Prostate gland (tissue), 2 donors: Measurements from ENCODE around the gene C1orf167. TPM values are rescaled to one million over a fixed set of nuclear protein-coding genes. Genes with fewer than 3 reads are reported as not detected.

ENCODE experiments used
- DNase-seq: peaks from one replicate; pipeline ENCODE4 v3.0.0-alpha.2; 2019; ENCODE audit warnings: low spot score
- H3K27ac ChIP-seq, 2 donors: fragments of 200-600 bp; sonication (generic); 2 replicates each; pipeline ENCODE4 v1.5.1; 2017 to 2019
- H3K27me3 ChIP-seq: fragments of 200-600 bp; sonication (generic); replicated peaks from 2 replicates; pipeline ENCODE4 v1.5.1; 2019; ENCODE audit not compliant: insufficient read depth
- H3K36me3 ChIP-seq, 2 donors: fragments of 200-600 bp; sonication (generic); 1 replicate in 1 of 2; 2 replicates in 1 of 2; pipeline versions ENCODE4 v1.5.1 to v1.8.1; 2017 to 2019
- H3K4me1 ChIP-seq: fragments of 200-600 bp; sonication (generic); replicated peaks from 2 replicates; pipeline ENCODE4 v1.5.1; 2019
- H3K4me3 ChIP-seq, 2 donors: fragments of 200-600 bp; sonication (generic); 2 replicates each; pipeline ENCODE4 v1.5.1; 2017 to 2019
- H3K9me3 ChIP-seq: fragments of 200-600 bp; sonication (generic); 2 replicates; pipeline ENCODE4 v1.5.1; 2017
- CTCF ChIP-seq, 4 experiments: fragments of 200-600 bp in 2 of 4; fragments of 450-650 bp in 2 of 4; sonication (generic) in 2 of 4; IDR thresholded peaks; 1 replicate in 3 of 4; 2 replicates in 1 of 4; pipeline ENCODE4 v1.5.1; 2016 to 2019; ENCODE audit warnings: antibody characterized with exemption in 4 of 4, mild to moderate bottlenecking in 2 of 4, moderate library complexity in 2 of 4
- POLR2A ChIP-seq: fragments of 450-650 bp; IDR thresholded peaks from one replicate; pipeline ENCODE4 v1.6.1; 2016; ENCODE audit warnings: antibody characterized with exemption, mild to moderate bottlenecking
- POLR2AphosphoS5 ChIP-seq: sonication (generic); formaldehyde crosslinking; IDR thresholded peaks from one replicate; pipeline ENCODE4 v1.6.1; 2017; ENCODE audit warnings: antibody characterized with exemption
- WGBS: methylation state at CpG from one replicate; pipeline ENCODE4 v1.1.5; 2018; 5-methylcytosine and 5-hydroxymethylcytosine counted together
- intact Hi-C: fragments of 100-400 bp; cut with DNase I; formaldehyde crosslinking; loops from one replicate; pipeline ENCODE4 v1.14.2; 2022
- total RNA-seq, 2 donors: library from RNA; depleted of rRNA; stranded (reverse); fragments of >200 nt; gene quantifications; one replicate each; pipeline ENCODE4 v1.1.0, GENCODE V29; 2016

The C1orf167 gene
- total RNA-seq, 2 donors from 2014 or later: 10.0 TPM; not detected in 1

- 7% methylated on average over 15 of the region's 15 CpGs for WGBS
These were observed 25.0 kb upstream of the C1orf167 start for GRCh38 chr1:11736746-11737639.

GRCh38 chr1:11738096-11738495 is 23.9 kb upstream of the C1orf167 start:
- Histone ChIP-seq H3K27me3 (no peaks in the 10 kb centered on the region), H3K27ac (peak overlapping the region in 1 of 2 donors; percentile 95), H3K4me1 (peaks cover 26% of the 10 kb centered on the region), H3K36me3 (no peaks in the 10 kb centered on the region), H3K4me3 (no peak overlapping the region), H3K9me3 (no peaks in the 10 kb centered on the region)
- intact Hi-C loops: loop anchor here (5.0 kb wide), 3 partner anchors 49 to 64 kb away; partner anchors contain the start of gene MAD2L2
- TF ChIP-seq POLR2AphosphoS5 (no peak), POLR2A (no peak), CTCF (IDR thresholded peaks at IDR 0.05) (no peak)
- 76% methylated on average over 2 of the region's 2 CpGs for WGBS
- DNase-seq: no peak

More at GRCh38 chr1:11736746-11737639, 25.0 kb upstream of the C1orf167 start:
- no peaks in the 10 kb centered on the region for H3K9me3 ChIP-seq
- H3K4me3 ChIP-seq: peak overlapping the region; percentile 68 to 72
- TF ChIP-seq POLR2A: peak; percentile 49
- TF ChIP-seq CTCF (IDR thresholded peaks at IDR 0.05): no peak
- peak; percentile 82 for TF ChIP-seq POLR2AphosphoS5
- intact Hi-C loops: loop anchor here (5.0 kb wide), 3 partner anchors 50 to 65 kb away; partner anchors contain the start of gene MAD2L2
- DNase-seq: peak; percentile 78
- H3K27ac ChIP-seq: peak overlapping the region; percentile 94 to 95
- H3K27me3 ChIP-seq: no peaks in the 10 kb centered on the region
- no peaks in the 10 kb centered on the region for H3K36me3 ChIP-seq
- peaks cover 29% of the 10 kb centered on the region for H3K4me1 ChIP-seq

GRCh38 chr1:11738783-11739182 is 23.2 kb upstream of the C1orf167 start:
- Histone ChIP-seq H3K27ac (peak overlapping the region in 1 of 2 donors; percentile 95), H3K9me3 (no peaks in the 10 kb centered on the region), H3K36me3 (no peaks in the 10 kb centered on the region), H3K27me3 (no peaks in the 10 kb centered on the region), H3K4me1 (peaks cover 26% of the 10 kb centered on the region), H3K4me3 (no peak overlapping the region)
- TF ChIP-seq POLR2AphosphoS5 (no peak), CTCF (IDR thresholded peaks at IDR 0.05) (no peak), POLR2A (no peak)
- WGBS: 75% methylated on average over 6 of the region's 6 CpGs
- intact Hi-C loops: loop anchor here (5.0 kb wide), 3 partner anchors 49 to 64 kb away; partner anchors contain the start of gene MAD2L2
- DNase-seq: no peak

- DNase-seq: no peak
- intact Hi-C loops: no loop called here
- H3K36me3 ChIP-seq: no peaks in the 10 kb centered on the region
- peak overlapping the region in 1 of 2 donors; percentile 95 for H3K27ac ChIP-seq
- no peaks in the 10 kb centered on the region for H3K9me3 ChIP-seq
- TF ChIP-seq CTCF (IDR thresholded peaks at IDR 0.05) (no peak), POLR2AphosphoS5 (no peak), POLR2A (no peak)
- no peaks in the 10 kb centered on the region for H3K27me3 ChIP-seq
- H3K4me1 ChIP-seq: peaks cover 26% of the 10 kb centered on the region
- H3K4me3 ChIP-seq: no peak overlapping the region
- WGBS: 50% methylated on average over 15 of the region's 15 CpGs
These were observed 21.5 kb upstream of the C1orf167 start for GRCh38 chr1:11740258-11741192.
